ENCODE measurements around the gene PFDN1.

Gene PFDN1

GRCh38 chr5:140322751-140323731, 20.1 kb upstream of the PFDN1 start:
- in situ Hi-C loops (cut with MboI; ENCODE audit: low pct_unique_long_range_greater_than_20kb, low sequenced_read_pairs, unreplicated experiment) = no loop called here
- TF ChIP-seq, protein P1, sequence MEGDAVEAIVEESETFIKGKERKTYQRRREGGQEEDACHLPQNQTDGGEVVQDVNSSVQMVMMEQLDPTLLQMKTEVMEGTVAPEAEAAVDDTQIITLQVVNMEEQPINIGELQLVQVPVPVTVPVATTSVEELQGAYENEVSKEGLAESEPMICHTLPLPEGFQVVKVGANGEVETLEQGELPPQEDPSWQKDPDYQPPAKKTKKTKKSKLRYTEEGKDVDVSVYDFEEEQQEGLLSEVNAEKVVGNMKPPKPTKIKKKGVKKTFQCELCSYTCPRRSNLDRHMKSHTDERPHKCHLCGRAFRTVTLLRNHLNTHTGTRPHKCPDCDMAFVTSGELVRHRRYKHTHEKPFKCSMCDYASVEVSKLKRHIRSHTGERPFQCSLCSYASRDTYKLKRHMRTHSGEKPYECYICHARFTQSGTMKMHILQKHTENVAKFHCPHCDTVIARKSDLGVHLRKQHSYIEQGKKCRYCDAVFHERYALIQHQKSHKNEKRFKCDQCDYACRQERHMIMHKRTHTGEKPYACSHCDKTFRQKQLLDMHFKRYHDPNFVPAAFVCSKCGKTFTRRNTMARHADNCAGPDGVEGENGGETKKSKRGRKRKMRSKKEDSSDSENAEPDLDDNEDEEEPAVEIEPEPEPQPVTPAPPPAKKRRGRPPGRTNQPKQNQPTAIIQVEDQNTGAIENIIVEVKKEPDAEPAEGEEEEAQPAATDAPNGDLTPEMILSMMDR (IDR thresholded peaks at IDR 0.05; ENCODE audit: extremely low read depth, insufficient read depth, missing control alignments) = no peak
- no peak for DNase-seq (ENCODE audit: low spot score)

DNA sequence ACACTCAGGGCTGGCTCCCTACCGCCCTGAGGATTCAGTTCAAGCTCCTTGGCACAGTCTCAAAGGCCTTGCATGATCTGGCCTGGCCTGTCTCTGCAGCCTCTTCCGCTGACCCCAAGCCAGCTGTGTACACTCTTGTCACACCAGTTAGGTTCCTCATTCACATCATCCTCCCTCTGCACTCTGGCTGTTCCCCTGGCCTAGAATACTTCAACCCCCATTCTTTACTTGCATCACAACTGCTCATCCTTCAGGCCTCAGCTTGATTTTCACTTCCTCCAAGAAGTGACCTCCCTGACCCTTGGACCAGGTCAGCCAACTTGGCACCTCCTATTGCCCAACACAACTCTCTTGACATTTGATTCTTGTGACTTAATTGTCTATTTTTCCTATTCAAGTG, 18.9 kb upstream of the PFDN1 start:
- in situ Hi-C loops (cut with MboI; ENCODE audit: low pct_unique_long_range_greater_than_20kb, low sequenced_read_pairs, unreplicated experiment) = no loop called here

GRCh38 chr5:140319833-140320232, 16.9 kb upstream of the PFDN1 start:
- TF ChIP-seq, protein P1 (IDR thresholded peaks at IDR 0.05; ENCODE audit: extremely low read depth, insufficient read depth, missing control alignments) = no peak
- in situ Hi-C loops (cut with MboI; ENCODE audit: low pct_unique_long_range_greater_than_20kb, low sequenced_read_pairs, unreplicated experiment) = no loop called here
- no peak for DNase-seq (ENCODE audit: low spot score)

More for the DNA sequence above, 18.9 kb upstream of the PFDN1 start:
- TF ChIP-seq, protein P1 (IDR thresholded peaks at IDR 0.05; ENCODE audit: extremely low read depth, insufficient read depth, missing control alignments) = no peak
- DNase-seq (ENCODE audit: low spot score) = no peak

GRCh38 chr5:140318792-140319191, 15.9 kb upstream of the PFDN1 start:
- no peak for DNase-seq (ENCODE audit: low spot score)
- TF ChIP-seq, protein P1 (IDR thresholded peaks at IDR 0.05; ENCODE audit: extremely low read depth, insufficient read depth, missing control alignments) = no peak
- in situ Hi-C loops (cut with MboI; ENCODE audit: low pct_unique_long_range_greater_than_20kb, low sequenced_read_pairs, unreplicated experiment) = no loop called here

GRCh38 chr5:140317859-140318258, 15.0 kb upstream of the PFDN1 start:
- in situ Hi-C loops (cut with MboI; ENCODE audit: low pct_unique_long_range_greater_than_20kb, low sequenced_read_pairs, unreplicated experiment) = no loop called here
- no peak for DNase-seq (ENCODE audit: low spot score)
- TF ChIP-seq, protein P1 (IDR thresholded peaks at IDR 0.05; ENCODE audit: extremely low read depth, insufficient read depth, missing control alignments) = no peak

DNA sequence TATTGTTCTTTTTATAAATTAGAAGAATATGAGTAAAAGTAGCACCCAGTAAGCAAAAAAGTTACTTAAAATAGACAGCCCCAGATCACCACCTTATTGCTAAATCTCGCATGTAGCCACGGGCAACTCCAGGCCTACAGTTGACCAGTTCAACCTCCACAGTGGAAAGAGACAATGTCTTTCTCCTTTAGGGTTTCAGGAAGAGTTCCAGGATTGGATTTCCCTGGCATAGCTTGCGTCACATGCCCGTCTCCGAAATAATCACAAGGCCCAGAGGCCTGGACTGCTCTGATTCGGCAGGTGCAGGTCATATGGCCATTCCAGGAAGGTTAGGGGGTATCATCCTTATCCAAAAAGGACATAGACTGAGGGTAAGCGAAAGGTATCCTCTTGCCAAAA, 9.9 kb upstream of the PFDN1 start:
- TF ChIP-seq, protein P1 (IDR thresholded peaks at IDR 0.05; ENCODE audit: extremely low read depth, insufficient read depth, missing control alignments) = no peak
- in situ Hi-C loops (cut with MboI; ENCODE audit: low pct_unique_long_range_greater_than_20kb, low sequenced_read_pairs, unreplicated experiment) = no loop called here
- no peak for DNase-seq (ENCODE audit: low spot score)

Data from GM13977 (cell line).